ENCODE data around the gene HMCN1. TPM values are rescaled to one million over a fixed set of nuclear protein-coding genes. Genes with fewer than 3 reads are reported as not detected.

HMCN1 gene
- total RNA-seq, 2 donors from 2014 or later: 1.3 to 3.7 TPM

DNA sequence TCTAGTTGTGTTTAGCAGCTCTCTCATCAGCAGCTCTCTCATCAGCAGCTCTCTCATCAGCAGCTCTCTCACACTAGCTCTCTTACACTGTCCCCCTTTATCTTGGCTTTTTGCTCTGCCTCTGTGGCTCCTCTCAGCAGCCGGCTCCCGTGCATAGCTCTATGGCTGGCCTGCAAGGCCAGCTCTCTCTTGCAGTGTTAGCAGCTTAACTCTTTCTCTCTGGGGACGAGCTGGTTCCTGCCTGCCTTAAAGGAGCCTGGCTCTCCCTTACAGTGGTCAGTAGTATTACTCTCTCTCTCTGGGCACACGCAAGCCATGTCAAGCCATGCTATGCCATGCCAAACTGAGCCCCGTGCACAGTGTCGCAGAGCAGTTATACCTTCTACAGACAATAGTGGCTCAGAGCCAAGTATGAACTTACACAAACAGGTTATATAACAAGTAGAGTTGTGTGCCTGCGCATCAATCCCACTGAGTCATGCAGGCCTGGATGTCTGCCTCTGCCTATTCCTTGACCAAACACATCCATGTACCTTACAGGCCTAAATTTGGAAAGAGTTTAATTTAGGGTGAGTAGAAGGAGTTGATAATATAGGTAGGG is 345.0 kb downstream of the HMCN1 start:
- no peak for TF ChIP-seq CTCF (IDR thresholded peaks at IDR 0.05)

GRCh38 chr1:186082235-186082937 is 348.2 kb downstream of the HMCN1 start:
- Histone ChIP-seq H3K9me3 (no peaks in the 10 kb centered on the region), H3K27me3 (no peaks in the 10 kb centered on the region), H3K27ac (no peak overlapping the region), H3K36me3 (no peaks in the 10 kb centered on the region), H3K9ac (ENCODE audit: low read depth in 2 of 2, low read length in 2 of 2) (no peak overlapping the region), H3K4me1 (no peaks in the 10 kb centered on the region), H3K4me3 (no peak overlapping the region)
- TF ChIP-seq CTCF (IDR thresholded peaks at IDR 0.05): no peak
- peak; percentile 91 for DNase-seq
- intact Hi-C loops (cut with DNase I): no loop called here

More for the DNA sequence above, 345.0 kb downstream of the HMCN1 start:
- no peak overlapping the region for H3K4me3 ChIP-seq
- H3K27me3 ChIP-seq: no peaks in the 10 kb centered on the region
- no peak overlapping the region for H3K27ac ChIP-seq
- no peaks in the 10 kb centered on the region for H3K9me3 ChIP-seq
- H3K36me3 ChIP-seq: no peaks in the 10 kb centered on the region
- no peaks in the 10 kb centered on the region for H3K4me1 ChIP-seq
- intact Hi-C loops (cut with DNase I): no loop called here
- H3K9ac ChIP-seq (ENCODE audit: low read depth in 2 of 2, low read length in 2 of 2): no peak overlapping the region
- DNase-seq: no peak

GRCh38 chr1:186086583-186086982 is 352.4 kb downstream of the HMCN1 start:
- Histone ChIP-seq H3K27me3 (no peaks in the 10 kb centered on the region), H3K9ac (ENCODE audit: low read depth in 2 of 2, low read length in 2 of 2) (no peak overlapping the region), H3K4me1 (no peaks in the 10 kb centered on the region), H3K36me3 (no peaks in the 10 kb centered on the region), H3K4me3 (no peak overlapping the region), H3K9me3 (no peaks in the 10 kb centered on the region), H3K27ac (no peak overlapping the region)
- intact Hi-C loops (cut with DNase I): no loop called here
- DNase-seq: no peak
- no peak for TF ChIP-seq CTCF (IDR thresholded peaks at IDR 0.05)

DNA sequence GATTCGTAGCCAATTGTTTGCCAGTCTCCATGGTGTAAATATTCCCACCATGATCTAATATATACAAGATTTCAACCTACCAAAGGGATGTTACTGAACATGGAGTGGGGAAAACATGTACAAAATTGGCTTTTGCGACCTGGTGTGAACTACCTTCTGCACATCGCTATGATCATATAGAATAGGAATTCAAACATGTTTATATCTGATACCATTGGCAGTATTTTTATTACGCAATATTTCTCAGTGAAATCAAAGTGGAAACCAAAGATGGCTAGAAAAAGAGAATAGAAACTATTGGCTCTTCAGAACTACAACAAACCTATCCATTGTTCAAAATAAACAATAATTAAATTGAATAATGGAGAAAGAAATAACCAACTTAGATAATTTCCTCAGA is 355.7 kb downstream of the HMCN1 start:
- intact Hi-C loops (cut with DNase I): no loop called here
- Histone ChIP-seq H3K4me1 (no peaks in the 10 kb centered on the region), H3K4me3 (no peak overlapping the region), H3K9ac (ENCODE audit: low read depth in 2 of 2, low read length in 2 of 2) (no peak overlapping the region), H3K27me3 (no peaks in the 10 kb centered on the region), H3K9me3 (no peaks in the 10 kb centered on the region), H3K27ac (no peak overlapping the region), H3K36me3 (no peaks in the 10 kb centered on the region)
- DNase-seq: no peak
- no peak for TF ChIP-seq CTCF (IDR thresholded peaks at IDR 0.05)

GRCh38 chr1:186091222-186091720 is 357.1 kb downstream of the HMCN1 start:
- H3K9me3 ChIP-seq: no peaks in the 10 kb centered on the region
- no peak for DNase-seq
- intact Hi-C loops (cut with DNase I): no loop called here
- H3K36me3 ChIP-seq: no peaks in the 10 kb centered on the region
- H3K4me1 ChIP-seq: no peaks in the 10 kb centered on the region
- H3K27ac ChIP-seq: no peak overlapping the region
- TF ChIP-seq CTCF (IDR thresholded peaks at IDR 0.05): no peak
- H3K27me3 ChIP-seq: no peaks in the 10 kb centered on the region
- H3K9ac ChIP-seq (ENCODE audit: low read depth in 2 of 2, low read length in 2 of 2): no peak overlapping the region
- no peak overlapping the region for H3K4me3 ChIP-seq

Data from colonic mucosa (tissue), 4 donors.